ENCODE data around the gene YEATS4. TPM values are rescaled to one million over a fixed set of nuclear protein-coding genes. Genes with fewer than 3 reads are reported as not detected.

The YEATS4 gene
- total and polyA plus RNA-seq, 4 donors = 9.9 to 23.8 (median 15.5) TPM

- peaks cover 3 to 12% (median 6%) of the 10 kb centered on the region in 4 donors for H3K4me1 ChIP-seq (ENCODE audit: control insufficient read depth in 4 of 4, insufficient read depth in 4 of 4, low read length in 3 of 4)
- H3K36me3 ChIP-seq (ENCODE audit: control insufficient read depth in 4 of 4, insufficient read depth in 3 of 4, low read depth in 1 of 4, low read length in 3 of 4) = no peaks in the 10 kb centered on the region
- no peak overlapping the region for H3K9ac ChIP-seq (ENCODE audit: low read depth in 1 of 2, low read length in 2 of 2)
- H3K9me3 ChIP-seq (ENCODE audit: control insufficient read depth in 4 of 4, low read length in 3 of 4) = no peaks in the 10 kb centered on the region
- H3K27ac ChIP-seq (ENCODE audit: low read depth in 1 of 2, low read length in 2 of 2) = no peak overlapping the region
- TF ChIP-seq FOXA2 (IDR thresholded peaks at IDR 0.05) (no peak), HNF4G (IDR thresholded peaks at IDR 0.05) (no peak)
- DNase-seq (ENCODE audit: low spot score) = no peak
- WGBS = 89% methylated on average over 3 of the region's 3 CpGs
- H3K27me3 ChIP-seq (ENCODE audit: control insufficient read depth in 4 of 4, insufficient read depth in 4 of 4, low read length in 3 of 4) = no peaks in the 10 kb centered on the region
- H3K4me3 ChIP-seq (ENCODE audit: low read depth in 1 of 3, low read length in 3 of 3) = no peak overlapping the region
Measured at GRCh38 chr12:69433653-69434052, 74.1 kb downstream of the YEATS4 start.

GRCh38 chr12:69435644-69436043 lies 76.1 kb downstream of the YEATS4 start:
- peaks cover 3 to 9% (median 5%) of the 10 kb centered on the region in 4 donors for H3K4me1 ChIP-seq (ENCODE audit: control insufficient read depth in 4 of 4, insufficient read depth in 4 of 4, low read length in 3 of 4)
- no peak for TF ChIP-seq REST (IDR thresholded peaks at IDR 0.05)
- no peak for TF ChIP-seq ZBTB33 (IDR thresholded peaks at IDR 0.05)
- no peak for TF ChIP-seq ATF3 (IDR thresholded peaks at IDR 0.05)
- TF ChIP-seq EGR1 (IDR thresholded peaks at IDR 0.05; ENCODE audit: low read depth in 2 of 2) = no peak
- TF ChIP-seq FOXA2 (IDR thresholded peaks at IDR 0.05) = no peak
- no peak for TF ChIP-seq FOXA1 (IDR thresholded peaks at IDR 0.05)
- TF ChIP-seq HNF4G (IDR thresholded peaks at IDR 0.05) = no peak
- TF ChIP-seq YY1 (IDR thresholded peaks at IDR 0.05) = no peak
- TF ChIP-seq HNF4A (conservative IDR thresholded peaks at IDR 0.05) = no peak
- TF ChIP-seq SP1 (IDR thresholded peaks at IDR 0.05) = no peak
- no peak for TF ChIP-seq CTCF (IDR thresholded peaks at IDR 0.05; ENCODE audit: low read depth, low read length, missing input control)
- TF ChIP-seq RXRA (IDR thresholded peaks at IDR 0.05) = no peak
- TF ChIP-seq RAD21 (IDR thresholded peaks at IDR 0.05) = no peak
- TF ChIP-seq NR2F2 (IDR thresholded peaks at IDR 0.05) = no peak
- no peak for TF ChIP-seq JUND (IDR thresholded peaks at IDR 0.05)
- no peaks in the 10 kb centered on the region for H3K9me3 ChIP-seq (ENCODE audit: control insufficient read depth in 4 of 4, low read length in 3 of 4)
- no peak overlapping the region for H3K9ac ChIP-seq (ENCODE audit: low read depth in 1 of 2, low read length in 2 of 2)
- no peaks in the 10 kb centered on the region for H3K27me3 ChIP-seq (ENCODE audit: control insufficient read depth in 4 of 4, insufficient read depth in 4 of 4, low read length in 3 of 4)
- no peak for DNase-seq (ENCODE audit: low spot score)
- no peak overlapping the region for H3K4me3 ChIP-seq (ENCODE audit: low read depth in 1 of 3, low read length in 3 of 3)
- H3K27ac ChIP-seq (ENCODE audit: low read depth in 1 of 2, low read length in 2 of 2) = no peak overlapping the region
- no peaks in the 10 kb centered on the region for H3K36me3 ChIP-seq (ENCODE audit: control insufficient read depth in 4 of 4, insufficient read depth in 3 of 4, low read depth in 1 of 4, low read length in 3 of 4)
- WGBS = 94% methylated on average over 1 of the region's 1 CpG

All from liver (tissue), 9 donors.